HG02973 (cell line): ENCODE data around the gene SSTR3.

ENCODE experiments used
- ATAC-seq: cut with Tn5 transposase; IDR thresholded peaks from one replicate; pipeline ENCODE4 v1.9.1; 2021; ENCODE audit warnings: moderate library complexity; ENCODE audit not compliant: unreplicated experiment

Gene SSTR3

DNA sequence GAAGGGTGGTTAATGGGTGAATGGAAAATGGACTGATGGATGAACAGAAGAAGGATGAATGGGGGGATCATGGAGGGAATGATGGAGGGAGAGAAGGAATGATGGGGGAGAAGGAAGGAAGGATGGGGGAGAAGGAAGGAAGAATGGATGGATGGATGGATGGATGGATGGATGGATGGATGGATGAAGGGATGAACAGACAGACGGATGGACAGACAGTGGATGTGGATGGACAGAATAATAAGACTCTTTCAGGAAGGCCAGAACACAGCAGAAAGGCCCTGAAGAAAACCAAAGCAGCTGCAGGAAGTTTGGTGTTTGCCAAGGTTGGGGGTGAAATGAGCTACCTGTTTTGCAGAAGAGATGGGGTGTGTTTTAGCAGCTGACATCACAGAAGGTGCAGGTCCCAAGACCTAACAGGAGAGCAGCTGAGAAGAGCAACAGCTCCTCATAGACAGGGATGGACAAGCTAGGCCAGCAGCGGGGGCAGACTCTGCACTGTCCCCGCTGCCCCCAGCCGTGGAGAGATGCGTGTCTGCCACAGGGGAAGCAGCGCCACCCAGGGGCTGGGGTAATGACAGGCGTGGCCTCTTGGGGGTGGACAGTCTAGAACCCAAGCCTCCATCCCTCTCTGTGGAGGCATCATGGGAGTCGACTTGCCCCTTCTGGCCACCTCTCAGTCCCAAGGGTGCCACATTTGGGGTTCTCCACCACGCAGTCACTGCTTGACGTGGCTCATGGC is 42.2 kb downstream of the SSTR3 start:
- no peak for ATAC-seq

GRCh38 chr22:37169406-37169805 is 42.9 kb downstream of the SSTR3 start:
- no peak for ATAC-seq

GRCh38 chr22:37167981-37168647 is 44.2 kb downstream of the SSTR3 start:
- no peak for ATAC-seq

GRCh38 chr22:37167176-37167980 is 44.9 kb downstream of the SSTR3 start:
- no peak for ATAC-seq

DNA sequence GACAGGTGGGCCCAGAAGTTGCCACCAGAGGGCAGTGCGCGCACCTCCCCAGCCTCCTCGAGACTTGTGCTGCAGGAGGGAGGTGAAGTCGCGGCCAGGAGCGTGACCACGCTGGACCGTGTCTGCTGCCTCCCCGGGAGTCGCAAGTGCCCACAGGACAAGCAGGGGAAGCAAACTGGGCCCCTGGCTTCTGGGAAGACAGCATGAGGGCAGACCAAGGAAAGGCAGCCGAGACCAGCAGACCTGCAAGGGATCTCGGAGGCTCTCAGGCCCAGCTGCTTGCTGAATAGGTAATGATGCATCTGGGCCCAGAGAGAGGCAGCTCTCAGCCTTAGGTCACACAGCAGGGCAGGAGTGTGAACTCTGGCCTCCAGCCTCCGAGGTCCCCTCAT is 45.6 kb downstream of the SSTR3 start:
- no peak for ATAC-seq

DNA sequence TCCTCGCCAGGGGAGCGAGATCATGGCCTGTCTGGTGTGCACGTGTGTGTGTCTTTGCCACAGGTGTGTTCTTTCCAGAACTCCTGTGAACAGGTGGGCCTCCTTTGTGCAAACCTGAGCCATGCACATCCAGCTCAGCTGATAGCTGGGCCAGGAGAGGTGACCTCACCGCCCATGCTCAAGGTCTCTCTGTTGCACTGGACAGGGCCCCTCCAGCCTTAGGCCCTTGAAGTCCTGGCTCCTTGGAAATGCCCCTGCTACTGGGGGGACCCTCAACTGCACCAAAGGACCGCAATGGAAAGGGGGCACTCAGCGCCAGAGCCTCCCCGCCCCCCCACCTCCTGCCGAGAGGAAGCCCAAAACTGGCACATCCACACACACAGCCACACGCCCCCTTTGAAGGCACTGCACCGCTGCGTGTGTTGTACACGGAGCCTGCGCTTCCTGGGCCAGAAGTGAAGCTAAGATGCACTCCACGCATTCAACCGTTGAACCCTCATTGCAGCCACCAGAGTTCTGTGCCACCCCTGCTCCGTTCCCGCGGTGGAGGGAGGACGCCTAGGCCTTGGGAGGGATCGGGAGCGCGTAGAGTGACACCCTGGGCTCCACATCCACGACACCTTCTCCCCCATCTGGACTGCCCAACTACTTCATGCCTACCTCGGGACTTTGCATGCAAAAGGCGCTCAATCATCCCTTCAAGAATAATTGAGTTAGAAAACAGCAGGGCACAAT is 46.2 kb downstream of the SSTR3 start:
- no peak for ATAC-seq

- ATAC-seq: no peak
These were observed 47.2 kb downstream of the SSTR3 start for GRCh38 chr22:37165066-37165465.

DNA sequence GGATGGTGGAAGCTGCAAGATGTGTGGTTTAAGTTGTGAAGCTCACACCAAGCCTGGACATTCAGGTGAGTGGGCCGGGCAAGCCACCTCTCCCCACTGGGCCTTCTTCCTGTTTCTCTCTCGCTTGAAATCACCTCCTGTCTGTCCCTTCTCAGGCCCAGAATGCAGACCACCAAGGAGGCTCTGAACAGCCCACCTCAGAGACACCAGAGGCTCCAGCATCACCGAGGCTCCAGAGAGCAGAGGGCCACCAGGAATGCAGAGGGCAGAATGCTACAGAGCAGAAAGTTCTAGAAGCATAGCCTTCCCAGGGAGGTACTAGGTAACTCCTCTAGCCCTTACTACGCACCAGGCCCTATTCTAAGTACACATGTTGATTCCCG is 47.8 kb downstream of the SSTR3 start:
- ATAC-seq: peak; percentile 3

DNA sequence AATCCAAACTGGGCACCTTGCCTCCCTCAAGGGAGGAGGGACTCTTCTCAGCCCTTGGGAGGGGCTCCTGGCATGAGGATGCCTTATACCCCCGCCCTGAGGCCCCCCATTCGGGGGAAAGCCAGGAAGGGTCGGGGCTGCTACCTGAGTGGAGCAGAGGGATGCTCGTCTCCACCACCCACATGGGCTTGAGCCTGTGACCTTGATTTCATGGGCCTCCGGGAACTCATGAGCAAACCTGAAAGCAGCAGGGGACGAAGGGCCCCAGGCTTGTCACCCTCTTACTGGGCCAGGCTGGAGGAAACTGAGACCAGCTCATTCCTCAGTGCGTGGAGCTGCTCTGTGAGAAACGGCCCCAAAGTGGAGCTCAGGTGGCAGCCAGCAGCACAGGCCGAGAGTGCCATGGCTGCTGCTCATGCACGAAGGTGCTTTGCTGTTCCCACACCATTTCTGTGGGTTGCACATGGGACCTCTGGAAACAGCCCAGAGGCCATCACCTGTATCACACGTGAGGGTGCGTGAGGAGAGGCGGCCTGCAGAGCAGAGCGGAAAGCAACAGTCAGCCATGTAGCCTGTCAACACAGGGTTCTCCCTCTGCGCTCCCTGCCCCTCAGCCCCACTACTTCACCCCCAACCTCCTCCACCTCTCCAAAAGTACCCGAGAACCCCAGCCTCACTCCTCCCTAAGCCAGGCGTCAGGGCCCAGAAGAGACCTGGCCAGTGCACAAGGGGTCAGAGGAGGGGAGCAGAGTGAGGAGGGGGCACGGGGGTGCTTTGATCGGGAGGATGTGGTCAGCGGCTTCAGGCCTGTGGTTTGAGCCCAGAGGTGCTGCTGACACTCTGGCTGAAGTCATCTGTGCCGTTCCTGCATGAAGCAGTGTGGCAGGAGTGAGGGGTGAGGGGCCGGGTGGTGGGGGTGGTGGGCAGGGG is 48.4 kb downstream of the SSTR3 start:
- peak; percentile 38 for ATAC-seq

DNA sequence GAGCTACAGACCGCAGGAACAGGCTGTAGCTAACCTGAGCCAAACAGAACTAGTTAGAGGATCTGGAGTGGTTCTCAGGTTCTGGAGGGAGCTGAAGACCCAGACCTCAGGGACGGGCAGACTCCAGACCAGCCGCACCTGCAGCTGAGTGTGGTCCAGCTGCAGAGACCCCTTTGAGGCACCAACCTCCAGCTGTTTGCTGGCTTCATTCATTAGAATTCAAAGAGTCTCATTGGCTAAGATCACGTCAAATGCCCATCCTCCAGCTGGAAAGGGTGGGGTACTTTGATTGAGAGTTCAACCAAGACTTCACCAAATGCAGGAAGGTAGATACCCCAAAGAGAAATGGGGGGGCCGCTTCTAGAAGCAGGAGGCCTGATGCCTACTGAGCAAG is 49.2 kb downstream of the SSTR3 start:
- no peak for ATAC-seq

DNA sequence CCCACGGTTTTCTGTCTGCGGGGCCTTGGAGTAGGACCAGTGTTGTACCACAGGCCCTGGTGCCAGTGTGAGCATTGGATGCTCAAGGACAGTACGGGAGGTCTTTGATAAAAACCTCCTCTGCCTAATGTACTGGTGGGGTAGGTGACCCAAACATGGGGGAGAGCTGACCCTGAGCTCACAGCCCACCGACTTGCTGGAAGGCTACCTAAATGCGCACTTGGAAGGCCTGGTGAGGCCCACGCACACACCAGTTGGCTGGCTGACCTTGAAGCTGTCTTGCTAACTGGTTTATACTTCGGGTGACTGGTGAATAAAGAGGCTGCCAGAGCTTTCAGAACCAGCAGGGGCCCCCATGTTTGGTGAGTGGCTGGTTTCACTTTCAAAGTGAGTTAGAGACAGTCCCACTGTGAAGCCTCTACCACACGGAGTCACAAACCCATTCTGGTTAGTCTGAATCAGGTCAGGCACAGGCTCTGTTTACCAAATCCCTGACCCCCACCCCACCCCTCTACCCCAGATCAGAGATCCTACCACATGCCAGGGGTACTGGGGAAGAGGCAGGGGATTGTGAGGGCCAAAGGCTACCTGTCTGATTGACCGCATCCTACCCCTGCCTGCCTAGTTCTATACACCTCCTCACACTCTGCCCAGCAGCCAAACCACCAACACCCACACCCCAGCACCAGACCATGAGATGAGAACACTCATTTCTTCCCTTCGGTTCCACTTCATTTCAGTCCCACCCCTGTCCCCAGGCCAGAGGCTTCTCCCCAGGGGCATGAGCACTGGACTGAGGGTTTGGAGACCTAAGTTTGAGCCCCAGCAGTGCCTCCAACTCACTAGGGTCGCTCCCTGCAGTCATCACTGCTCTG is 49.8 kb downstream of the SSTR3 start:
- peak; percentile 38 for ATAC-seq

DNA sequence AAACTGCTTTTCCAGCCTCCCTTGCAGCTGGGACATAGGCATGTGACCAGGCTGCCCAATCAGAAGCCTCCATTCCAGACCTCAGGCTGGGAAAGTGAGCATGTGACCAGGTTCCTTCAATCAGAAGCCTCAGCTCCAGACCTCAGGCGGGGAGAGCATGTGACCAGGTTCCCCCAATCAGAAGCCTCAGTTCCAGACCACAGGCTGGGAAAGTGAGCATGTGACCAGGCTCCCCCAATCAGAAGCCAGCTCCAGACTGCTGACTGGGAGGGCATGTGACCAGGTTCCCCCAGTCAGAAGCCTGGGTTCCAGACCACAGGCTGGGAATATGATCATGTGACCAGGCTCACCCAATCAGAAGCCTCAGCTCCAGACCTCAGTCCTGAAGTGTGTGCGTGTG is 50.8 kb downstream of the SSTR3 start:
- no peak for ATAC-seq

- no peak for ATAC-seq
These were observed 52.2 kb downstream of the SSTR3 start for GRCh38 chr22:37160027-37160426.

DNA sequence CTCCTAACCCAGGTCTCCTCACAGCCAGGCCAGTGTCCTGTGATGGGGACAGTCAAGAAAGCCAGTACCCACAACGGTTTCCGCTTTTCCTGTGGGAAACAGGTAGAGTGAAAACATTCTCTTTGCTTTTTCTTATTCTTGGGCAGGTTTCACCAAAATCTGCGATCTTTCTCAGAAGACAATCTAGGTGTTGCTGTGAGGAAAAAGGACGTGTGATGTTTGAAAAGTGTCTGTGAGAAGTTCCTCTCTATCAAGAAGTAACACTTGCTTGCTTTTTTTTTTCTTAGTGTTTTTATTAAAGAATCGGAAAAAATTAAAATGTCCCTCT is 53.4 kb downstream of the SSTR3 start:
- no peak for ATAC-seq

- ATAC-seq: no peak
These were observed 54.6 kb downstream of the SSTR3 start for GRCh38 chr22:37157516-37158285.

DNA sequence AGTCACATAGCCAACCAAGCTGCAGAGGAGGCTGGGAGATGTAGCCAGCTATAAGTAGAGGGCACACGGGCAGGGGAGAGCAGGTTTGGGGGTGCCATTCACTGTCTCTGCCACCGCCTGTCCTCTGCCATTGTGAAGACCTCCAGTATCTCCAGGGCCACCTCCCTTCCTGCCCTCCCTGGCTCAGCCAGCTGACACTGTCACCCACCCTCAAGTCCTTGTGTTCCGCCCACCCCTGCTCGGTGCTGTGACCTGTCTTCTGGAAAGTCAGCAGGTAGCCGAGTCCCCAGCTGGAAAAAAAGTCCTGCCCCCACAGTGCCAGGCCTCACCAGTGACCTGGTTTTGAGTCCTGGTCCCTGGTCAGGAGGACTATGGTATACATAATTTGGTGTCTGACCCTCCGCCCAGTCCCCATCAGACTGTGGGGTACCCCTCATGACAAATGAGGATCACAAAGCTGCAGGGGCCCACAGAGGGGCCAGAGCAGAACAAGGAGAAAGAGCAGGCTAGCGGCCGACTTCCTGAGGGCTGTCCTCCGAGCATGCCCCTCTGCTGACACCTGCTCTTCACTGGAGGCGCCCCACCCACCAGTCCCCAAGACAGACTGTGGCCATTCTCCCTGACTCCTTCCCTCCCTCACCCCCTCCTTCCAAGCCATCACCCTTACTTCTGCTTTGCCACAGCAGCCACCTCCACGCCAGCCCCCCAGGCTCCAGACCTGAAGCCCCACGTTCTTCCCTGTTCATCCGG is 55.4 kb downstream of the SSTR3 start:
- ATAC-seq: no peak

GRCh38 chr22:37155971-37156370 is 56.3 kb downstream of the SSTR3 start:
- ATAC-seq: no peak
